NCI-H524 (cell line): ENCODE results near the gene ALDH3B1.

Experiments
- DNase-seq, 2 experiments: peaks; one replicate each; lab custom pipeline; 2025; lab: John Stamatoyannopoulos, UW

The ALDH3B1 gene

GRCh38 chr11:68012843-68013610 lies 2.9 kb downstream of the ALDH3B1 start:
- DNase-seq: no peak

- DNase-seq: no peak
These were observed 3.6 kb downstream of the ALDH3B1 start for GRCh38 chr11:68013611-68014156.

GRCh38 chr11:68014157-68014946 lies 4.2 kb downstream of the ALDH3B1 start:
- DNase-seq: no peak

- DNase-seq: no peak
These were observed 4.9 kb downstream of the ALDH3B1 start for GRCh38 chr11:68014947-68015447.

GRCh38 chr11:68015467-68015866 lies 5.3 kb downstream of the ALDH3B1 start:
- no peak for DNase-seq

- DNase-seq: no peak
These were observed 6.2 kb downstream of the ALDH3B1 start for GRCh38 chr11:68016161-68016903.

- peak in 1 of 2 experiments; percentile 47 for DNase-seq
These were observed 7.0 kb downstream of the ALDH3B1 start for GRCh38 chr11:68016904-68017817.

GRCh38 chr11:68017980-68018729 lies 8.0 kb downstream of the ALDH3B1 start:
- no peak for DNase-seq

GRCh38 chr11:68018730-68019190 lies 8.6 kb downstream of the ALDH3B1 start:
- no peak for DNase-seq

- DNase-seq: no peak
These were observed 9.4 kb downstream of the ALDH3B1 start for GRCh38 chr11:68019486-68019885.

- DNase-seq: no peak
These were observed 10.4 kb downstream of the ALDH3B1 start for GRCh38 chr11:68020575-68020974.

- peak in 1 of 2 experiments; percentile 26 for DNase-seq
These were observed 11.2 kb downstream of the ALDH3B1 start for GRCh38 chr11:68021167-68021787.

GRCh38 chr11:68022531-68022930 lies 12.4 kb downstream of the ALDH3B1 start:
- DNase-seq: no peak

GRCh38 chr11:68024508-68024907 lies 14.4 kb downstream of the ALDH3B1 start:
- no peak for DNase-seq

GRCh38 chr11:68025047-68025446 lies 14.9 kb downstream of the ALDH3B1 start:
- no peak for DNase-seq

GRCh38 chr11:68026391-68027105 lies 16.4 kb downstream of the ALDH3B1 start:
- no peak for DNase-seq

GRCh38 chr11:68027667-68028066 lies 17.5 kb downstream of the ALDH3B1 start:
- no peak for DNase-seq

GRCh38 chr11:68028802-68029545 lies 18.8 kb downstream of the ALDH3B1 start:
- no peak for DNase-seq
